Stimulated activated CD4-positive, alpha-beta T cell treated with anti-CD3 and anti-CD28 coated beads, Interleukin-4, amount 100 ng/mL, for 24 hours (primary cell): ENCODE measurements around the gene PEX11B.

Source experiments
- DNase-seq: peaks from one replicate; pipeline ENCODE4 v3.0.0-alpha.2; 2020

PEX11B gene

DNA sequence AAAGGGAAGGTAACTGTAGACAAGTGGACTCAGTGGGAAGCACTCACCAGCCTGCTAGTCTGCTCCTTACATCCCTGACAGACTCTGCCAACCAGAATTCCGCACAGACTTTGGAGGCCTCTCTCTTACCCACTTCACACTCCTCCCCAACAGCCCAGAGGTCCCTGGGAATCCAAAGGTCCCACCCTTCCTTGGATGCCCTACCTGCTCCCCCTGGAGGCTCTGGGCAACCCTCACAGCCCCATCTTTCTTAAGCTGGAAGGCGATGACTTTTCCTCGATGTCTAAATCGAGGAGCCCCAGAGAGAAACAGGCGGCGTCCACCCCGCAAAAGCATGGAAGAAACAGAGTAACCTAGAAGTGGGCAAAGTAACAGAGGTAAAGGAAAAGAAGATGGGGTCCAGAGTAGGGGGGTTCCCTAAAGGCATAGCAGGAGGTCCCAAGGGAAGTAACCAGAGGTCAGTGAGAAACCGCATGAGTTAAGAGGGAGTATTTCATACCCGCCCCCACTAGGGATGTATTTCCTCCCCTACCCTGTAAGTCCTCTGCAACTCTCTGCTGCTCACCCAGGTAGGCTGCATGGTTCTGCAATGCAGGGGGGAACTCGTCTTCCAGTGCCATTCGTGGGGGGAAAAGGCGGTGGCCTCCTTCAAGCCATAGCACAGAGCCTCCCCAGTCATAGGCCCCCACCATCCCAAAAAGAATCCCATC, 17.1 kb downstream of the PEX11B start:
- DNase-seq: no peak

DNA sequence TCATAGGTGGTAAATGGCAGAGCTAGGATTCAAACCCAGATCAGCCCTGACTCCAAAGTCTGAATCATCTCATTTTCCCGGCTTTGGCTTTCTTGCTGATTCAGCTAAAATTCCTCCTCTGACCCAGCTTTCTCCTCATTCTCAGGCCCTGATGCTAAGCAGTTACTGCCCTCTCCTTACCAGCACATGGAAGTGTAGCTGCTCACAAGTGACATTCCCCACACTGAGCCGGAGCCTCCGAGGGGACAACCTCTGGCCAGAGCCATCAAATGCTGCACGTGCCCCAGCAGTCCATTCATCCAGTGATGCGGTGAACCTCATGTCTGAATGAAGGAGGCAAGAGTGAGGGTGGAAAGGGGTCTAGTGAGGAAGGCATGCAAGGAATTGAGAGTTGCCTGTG, 19.8 kb downstream of the PEX11B start:
- DNase-seq: no peak

DNA sequence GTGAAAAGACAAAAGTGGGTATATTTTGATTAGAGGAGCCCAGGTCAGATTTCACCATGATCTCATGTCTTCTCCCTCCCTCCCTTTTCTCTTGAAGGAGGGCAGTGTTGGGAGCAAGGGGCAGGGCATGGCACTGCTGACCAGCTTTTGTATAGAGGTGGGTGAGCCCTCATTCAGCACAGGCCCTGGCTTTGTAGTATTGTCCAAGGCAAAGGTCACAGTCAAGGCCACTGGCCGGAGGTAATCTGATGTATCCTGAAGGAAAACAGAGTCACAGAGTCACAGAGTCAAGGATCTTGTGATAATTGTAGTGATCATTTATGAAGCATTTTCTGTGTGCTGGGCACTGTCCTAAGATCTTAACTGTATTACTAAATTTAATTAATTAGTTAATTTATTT, 20.5 kb downstream of the PEX11B start:
- no peak for DNase-seq

DNA sequence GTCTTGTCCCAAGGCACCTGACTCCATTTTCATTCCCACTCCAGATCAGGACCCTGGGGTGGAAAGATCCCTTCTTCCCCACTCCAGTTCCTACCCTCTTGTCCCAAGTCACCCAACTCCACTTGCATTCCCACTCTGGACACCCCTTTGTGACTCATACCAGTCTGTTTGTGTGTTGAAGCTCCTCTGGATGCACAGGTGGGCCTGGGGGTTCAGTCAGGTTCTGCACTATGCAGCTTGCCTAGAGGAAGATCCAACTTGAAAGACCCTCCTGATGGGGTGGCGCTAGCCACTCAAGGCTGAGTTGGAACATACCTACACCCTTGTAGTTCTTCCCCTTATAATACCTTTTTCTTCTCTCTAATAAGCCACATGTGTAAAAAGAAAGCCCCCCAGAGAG, 23.0 kb downstream of the PEX11B start:
- no peak for DNase-seq

DNA sequence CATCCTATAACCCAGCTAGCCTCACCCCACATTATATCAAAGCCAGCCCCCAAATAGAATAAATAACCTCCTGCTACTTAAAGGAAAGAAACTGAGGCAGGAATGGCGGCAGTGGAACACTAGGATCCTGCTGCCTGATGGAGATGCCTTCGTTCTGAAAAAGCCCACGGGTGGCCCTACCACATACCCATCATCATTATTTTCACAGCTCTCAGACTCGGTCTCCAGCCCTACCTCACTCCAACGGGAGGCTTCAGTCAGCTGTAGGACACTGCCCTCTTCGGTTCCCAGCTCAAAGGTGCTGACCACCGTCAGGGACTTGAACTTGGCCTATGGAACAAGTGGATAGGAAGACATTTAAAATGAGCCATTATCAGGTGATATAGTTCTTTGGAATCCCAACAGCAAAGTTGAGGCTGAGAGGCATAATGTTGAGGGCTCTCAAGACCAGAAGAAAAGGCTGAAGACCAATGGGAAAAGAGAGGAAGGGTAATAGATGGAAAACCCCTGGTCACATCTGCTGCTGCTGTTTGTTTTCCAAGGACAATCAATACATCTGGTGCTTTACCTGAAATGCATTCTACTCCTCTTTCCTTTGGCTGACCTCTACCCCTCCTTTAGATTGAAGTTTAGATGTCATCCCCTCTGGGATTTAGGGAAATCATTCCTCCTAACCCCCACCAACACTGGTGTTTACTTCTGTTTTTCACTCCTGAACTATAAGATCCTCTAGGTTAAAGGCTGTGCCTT, 25.0 kb downstream of the PEX11B start:
- DNase-seq: no peak

DNA sequence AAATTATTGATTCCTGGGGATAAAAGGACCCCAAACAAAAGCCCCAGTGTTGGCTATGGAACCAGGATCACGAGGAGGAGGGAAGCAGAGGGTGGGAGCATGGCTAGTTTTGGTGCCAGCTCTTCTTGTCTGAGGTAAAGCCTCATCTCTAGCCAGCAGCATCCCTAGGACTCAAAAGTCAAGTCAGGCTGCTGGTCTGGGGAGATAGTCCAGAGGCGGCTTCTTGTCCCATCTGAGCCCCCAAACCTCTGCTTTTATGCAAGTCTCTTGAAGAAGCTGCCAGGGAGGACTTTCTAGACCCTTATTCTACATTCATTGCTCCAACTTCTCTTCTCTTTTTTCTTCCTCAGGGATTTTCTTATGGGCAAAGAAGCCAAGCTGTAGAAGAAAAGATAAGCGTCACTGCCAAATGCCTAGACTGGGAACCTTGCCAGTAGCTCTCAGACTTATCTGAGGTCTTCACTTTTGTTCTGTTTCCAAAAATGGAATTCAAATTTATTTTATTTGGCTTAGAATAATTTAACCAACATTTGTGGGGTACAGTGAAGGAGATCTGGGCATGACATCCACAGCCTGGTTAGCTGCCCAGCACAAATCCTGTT, 25.9 kb downstream of the PEX11B start:
- no peak for DNase-seq

DNA sequence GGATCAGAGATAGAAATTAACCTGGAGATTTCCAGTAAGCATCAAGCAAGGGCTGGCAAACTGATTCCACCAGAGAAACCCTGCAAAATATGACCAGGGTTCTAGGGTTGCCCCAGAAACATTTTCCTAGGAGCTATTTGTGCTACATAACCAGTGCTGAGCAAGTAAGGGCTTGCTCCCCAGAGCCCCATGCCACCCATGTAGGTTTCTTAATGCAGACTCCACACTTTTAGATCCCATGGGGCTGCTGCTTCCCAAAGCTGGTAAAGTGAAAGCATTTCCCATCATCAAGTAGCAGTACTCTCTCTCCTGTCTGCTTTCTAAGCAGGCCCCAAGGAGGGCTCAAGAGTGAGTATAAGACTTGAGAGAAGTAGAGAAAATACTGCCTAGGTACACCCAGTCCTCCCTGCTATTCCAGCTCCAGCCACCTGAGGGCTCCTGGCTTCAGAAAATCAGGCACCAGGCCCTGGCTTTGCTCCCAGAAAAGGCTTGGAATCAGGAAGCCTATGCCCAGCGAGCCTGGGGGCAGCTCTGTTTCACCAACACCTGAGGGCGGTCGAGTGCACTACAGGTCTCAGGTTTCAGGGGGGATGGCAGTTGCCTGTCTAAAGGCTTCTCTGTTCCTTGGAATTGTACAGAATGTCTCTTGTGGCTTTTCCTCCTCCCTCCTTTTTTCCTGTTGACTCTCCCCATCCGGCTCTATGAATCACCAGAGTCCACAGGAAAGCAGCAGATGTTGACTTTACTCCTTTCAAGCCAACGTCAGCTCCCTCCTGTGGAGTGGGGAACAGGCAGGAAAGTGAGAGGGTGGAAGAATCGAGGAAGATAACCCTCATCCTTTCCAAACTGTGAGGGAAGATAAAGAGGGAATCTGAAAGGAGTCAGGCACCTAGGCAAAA, 26.7 kb downstream of the PEX11B start:
- DNase-seq: peak; percentile 59

DNA sequence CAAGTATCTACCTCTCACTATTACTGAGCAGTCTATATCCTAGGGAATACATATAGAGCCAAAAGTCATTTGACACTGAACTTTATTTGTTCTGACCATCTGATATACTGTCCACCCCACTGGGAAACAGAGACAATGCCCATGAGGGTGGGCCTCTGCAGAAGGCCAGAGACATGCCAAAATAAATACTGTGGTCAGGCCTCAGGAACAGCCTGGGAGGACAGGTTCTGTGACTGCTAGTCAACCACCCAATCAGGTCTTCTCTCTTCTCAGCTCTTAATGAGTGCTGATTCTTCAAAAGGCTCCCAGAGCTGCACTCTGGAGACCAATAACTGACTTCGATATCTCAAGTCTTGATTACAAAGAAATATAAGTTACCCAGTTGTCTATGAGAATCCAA, 27.4 kb downstream of the PEX11B start:
- no peak for DNase-seq

DNA sequence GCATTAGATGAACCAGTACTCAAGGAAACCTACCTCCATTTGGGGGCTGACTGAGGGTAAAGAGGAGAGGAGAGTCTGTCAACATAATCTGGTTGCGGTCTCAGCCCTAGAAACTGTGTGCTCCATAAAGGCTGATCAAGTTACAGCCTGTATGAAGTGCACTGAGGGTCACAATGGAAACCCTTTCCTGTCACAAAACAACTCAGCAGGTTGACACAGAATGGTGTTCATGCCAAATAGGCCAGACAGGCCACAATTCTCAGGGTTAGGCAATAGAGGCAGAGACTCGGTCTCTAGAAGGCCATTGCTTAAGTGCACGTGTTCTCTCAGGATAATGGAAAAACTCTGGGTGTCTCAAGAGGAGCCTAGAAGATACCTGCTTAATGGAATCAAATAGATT, 28.8 kb downstream of the PEX11B start:
- no peak for DNase-seq

DNA sequence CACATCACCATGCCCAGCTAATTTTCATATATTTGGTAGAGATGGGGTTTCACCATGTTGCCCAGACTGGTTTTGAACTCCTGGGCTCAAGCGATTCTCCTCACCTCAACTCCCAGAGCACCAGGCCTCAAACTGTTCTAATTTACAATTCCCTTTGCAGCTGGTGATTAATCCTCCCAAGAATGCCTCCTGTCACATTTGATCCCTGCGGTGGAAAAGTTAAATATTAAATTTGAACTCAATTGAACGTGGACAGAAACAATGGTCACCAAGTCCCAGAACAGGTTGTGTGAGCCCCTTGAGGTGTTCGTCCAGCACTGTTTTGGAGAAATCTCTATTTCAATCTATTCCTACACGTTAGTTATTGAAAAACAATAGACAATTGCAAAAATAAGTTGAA, 30.9 kb downstream of the PEX11B start:
- DNase-seq: no peak

DNA sequence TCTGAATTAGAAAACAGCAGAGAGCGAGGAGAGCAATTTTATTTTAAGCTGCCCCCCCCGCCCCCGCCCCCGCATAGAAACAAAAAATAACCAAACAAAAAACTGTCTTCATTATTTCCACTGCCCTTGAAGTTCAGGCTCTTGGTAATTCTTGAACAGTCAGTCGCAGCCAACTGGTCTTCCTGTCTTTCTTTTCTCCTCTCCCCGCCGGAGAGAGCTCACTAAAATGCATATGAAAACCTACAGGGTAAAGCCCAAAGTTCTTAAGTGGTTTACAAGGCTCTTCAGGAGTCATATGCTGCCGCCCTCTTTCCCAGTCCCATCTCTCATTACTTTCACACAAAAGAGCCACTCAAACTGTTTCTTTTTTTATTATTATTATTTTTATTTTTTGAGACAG, 31.7 kb downstream of the PEX11B start:
- no peak for DNase-seq

DNA sequence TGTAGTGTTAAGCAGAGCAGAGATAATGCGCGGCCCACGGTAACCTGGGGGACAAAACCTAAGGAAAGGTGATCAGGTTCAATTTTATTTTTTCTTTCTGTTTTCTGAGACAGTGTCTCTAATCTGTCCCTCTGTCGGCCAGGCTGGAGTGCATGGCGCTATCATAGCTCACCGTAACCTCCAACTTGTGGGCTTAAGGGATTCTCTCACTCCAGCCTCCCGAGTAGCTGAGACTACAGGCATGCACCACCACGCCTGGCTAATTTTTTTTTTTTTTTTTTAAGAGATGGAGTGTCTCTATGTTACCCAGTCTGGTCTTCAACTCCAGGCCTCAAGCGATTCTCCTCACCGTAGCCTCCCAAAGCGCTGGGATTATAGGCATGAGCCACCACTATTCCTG, 32.1 kb downstream of the PEX11B start:
- DNase-seq: no peak

DNA sequence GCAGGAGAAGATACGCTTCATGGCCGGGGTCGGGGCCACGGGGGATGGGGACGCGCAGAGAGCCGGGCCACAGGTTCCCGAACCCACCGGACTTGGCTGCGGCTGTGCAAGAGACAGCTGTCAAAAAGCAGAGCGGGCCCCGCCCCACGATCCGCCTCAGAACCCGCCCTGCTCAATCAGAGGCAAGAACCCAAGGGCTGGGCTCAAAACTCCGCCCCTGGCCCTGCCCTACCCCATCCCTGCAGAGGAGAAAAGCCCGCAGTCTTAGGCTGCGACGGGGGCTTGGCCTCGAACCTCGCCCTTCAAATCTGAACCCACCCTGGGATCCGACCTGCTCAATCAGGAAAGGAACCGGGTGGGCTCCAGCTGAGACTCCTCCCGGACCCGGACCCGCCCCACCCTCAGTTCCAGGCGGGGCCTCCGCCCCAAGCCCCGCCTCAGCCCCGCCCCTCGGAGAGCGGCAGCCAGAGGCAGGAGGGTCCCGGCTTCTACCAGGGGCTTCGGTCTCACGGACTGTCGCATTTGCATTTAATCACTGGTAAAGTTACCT, 32.7 kb downstream of the PEX11B start, which contains the start of gene ANKRD35:
Gene ANKRD35 (minus strand): TSS at position 129 of the 550 bp plus-strand sequence. CDS start 108 bp downstream, at position 21.
- DNase-seq: peak; percentile 89

DNA sequence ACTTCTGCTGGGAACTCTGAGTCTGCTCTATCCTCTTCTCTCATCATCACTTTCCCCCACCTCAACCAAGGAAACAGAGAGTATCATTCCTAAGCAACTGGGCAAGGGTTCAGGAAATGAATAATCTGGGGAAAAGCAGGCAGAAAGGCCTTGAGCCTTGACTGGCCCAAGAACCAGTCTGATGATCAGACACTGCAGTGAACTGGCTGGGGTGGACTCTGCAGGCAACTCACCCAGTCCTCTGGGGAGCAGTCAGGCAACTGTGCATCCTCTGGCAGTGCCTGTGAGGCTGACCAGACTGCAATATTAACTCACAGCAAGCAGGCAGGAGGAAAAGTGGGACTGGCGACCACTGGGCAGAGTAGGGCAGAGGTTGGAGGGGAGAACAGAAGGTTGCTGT, 33.8 kb downstream of the PEX11B start:
- DNase-seq: no peak

DNA sequence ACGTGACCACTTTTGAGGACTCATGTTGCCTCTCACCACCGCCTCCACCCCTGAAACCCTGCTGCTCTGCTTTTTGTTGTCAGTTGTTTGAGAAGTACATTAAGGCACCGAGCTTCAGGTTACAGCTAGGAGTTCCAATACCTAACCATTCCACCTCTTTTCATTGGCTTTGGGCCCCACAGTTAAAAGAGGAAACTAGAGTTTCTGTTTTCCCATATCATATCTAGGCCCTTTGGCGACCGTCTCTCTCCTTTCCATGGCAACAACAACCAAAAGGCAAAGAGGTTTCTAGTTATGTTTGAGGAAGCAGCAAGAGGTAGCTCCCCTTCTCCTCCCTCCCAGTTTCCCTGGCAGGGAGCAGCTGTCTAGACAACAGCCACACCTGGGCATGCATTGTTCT, 38.7 kb downstream of the PEX11B start:
- DNase-seq: no peak

DNA sequence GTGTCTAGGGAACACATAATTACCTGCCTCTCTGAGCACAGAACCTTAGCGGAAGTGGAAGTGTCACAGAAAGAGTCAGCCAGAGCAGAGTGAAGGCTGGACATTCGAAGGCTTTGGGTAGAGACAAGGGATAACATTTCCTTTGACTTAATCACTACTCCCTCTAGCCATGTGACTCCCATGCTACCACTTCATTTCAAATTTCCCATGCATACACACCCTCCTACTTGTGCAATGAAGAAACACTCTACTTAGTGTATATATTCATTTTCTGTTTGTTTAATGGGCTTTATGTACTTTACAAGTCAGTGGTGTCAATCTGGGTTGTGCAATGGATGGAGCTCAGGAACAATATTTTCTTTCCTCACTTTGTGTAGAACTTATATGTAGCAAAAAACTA, 39.8 kb downstream of the PEX11B start:
- DNase-seq: no peak

DNA sequence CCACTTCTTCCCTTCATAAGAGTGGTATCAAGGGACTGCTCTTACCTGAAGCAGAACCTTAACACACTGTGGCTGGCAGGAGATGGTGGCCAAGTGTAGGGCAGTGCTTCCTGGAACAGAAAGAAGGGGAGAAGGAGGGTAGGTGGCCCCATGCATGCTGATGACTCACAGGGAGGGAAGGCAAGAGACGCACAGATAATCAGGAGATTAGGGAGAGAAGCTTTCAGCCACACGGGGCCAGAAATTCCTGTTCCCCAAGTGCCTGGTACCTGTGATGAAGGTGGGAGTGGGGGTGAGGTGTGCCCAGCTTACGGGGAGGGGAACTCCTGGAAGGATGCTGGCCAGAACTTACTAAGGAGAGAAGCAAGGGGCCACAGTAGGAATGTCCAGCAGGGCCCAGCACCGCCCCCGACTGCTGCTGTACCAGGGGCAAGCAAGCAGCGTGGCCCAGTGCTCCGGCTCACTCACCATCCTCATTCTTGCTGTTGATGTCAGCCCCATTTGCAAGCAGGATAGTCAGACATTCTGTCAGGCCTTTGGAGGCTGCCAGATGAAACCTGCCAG, 40.5 kb downstream of the PEX11B start:
- no peak for DNase-seq

DNA sequence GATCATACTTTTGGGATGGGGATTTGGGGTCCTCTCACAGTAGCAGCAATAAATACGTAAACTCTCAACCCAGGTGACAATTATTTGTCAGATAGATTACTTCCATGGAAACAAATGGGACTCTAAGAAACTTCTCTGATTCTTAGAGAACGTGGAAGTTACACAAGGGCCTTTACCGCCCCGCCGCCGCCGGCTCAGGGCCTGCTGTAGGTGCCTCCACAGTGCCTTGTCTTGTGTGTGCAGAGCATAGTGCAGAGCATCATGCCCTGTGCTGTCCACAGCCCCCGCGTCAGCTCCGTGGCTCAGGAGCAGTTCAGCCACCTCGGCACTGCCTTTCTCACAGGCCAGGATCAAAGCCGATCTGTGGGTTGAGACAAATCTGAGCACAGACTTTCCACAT, 43.9 kb downstream of the PEX11B start:
- no peak for DNase-seq

DNA sequence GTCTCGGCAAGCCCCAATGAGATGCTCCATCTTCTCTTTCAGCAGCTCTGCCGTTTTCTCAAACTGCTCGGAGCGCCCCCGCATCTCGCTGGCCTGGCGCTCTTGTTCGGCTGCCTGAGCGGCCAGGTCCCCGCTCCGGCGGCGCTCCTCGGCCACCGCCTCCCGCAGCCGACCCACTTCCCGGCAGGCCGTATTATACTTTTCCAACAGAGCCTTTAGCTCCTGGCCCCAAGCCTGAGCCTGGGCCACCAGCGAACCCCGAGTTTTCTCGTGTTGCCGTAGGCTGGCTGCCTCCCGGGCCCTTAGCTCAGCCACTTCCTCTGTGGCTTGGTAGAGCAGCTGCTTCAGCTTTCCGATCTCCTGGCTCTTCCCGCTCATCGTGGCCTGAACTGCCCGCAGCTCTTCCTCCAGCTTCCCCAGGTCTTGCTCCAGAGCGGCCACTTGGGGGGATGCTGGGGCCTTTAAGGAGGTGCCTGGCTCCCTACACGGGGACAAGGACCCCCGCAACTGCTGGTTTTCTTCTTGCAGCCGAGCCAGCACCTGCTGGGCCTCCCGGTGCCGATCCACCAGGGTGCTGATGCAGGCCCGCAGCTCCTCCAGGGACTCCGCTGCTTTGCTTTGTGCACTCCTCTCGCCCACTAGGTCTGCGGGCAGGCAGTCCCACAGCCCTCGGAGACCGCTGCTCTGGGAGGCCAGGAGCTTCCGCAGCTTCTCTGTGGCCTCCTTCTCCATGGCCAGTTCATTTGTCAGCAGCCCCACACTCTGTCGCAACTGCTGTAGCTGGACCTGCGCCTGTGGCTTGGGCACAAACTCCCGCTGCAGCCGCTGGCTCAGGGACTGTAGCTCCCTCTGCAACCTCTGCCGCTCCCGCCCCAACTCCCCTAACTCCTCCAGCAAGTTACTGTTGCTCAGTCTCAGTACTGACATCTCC, 46.3 kb downstream of the PEX11B start:
- peak; percentile 35 for DNase-seq

DNA sequence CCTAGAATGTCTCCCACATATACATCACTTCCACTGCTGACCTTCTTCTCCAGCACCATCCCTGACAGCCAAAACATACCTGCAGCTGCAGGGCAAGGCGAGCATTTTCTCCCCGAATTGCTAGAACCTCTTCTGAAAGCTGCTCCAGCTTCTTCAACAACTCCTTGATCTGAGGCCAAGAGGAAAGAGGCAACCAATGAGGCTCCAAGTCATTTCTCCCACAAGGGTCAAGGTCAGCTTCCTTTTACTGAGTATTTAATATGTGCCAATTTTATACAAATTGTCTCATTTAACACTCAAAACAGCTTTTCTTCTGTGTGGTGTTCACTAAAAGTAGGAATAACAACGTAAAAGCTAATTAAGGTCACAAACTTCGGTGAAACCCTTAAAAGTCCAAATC, 50.3 kb downstream of the PEX11B start:
- DNase-seq: no peak

DNA sequence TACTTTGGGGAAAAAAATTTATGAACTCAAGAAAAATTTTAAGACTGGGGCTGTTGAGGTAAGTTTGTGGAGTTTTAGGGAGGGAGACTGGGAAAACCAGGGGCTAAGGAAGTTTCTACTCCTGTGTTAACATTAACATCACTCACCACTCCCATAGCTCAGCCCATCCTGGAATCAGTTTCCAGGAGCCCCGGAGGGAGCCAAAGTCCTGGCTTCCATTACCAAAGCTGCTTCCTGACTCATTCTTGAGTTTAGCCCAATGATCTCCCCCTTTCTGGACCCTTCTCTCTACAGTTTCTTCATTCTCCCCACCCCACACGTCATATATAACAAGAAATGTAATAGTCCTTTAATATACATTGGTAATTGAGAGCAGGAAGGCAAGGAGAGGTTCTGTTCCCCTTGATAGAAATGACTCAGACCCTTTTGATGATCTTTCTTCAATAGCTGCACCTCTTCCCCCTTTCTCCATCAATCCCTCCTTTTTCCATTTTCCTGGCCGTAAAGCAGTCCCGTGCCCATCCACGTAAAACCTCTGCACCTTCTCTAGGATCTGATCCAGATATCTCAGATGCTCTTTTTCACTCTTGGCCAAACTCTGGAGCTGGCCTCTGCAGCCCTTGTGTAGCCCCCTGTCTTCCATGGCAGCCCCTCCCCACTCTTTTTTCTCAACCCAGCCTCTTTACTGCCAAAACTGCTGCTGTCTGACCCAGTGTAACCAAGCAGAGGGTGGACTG, 55.1 kb downstream of the PEX11B start:
- DNase-seq: no peak
